22Rv1 (cell line): ENCODE data around the gene WRNIP1.

Experiments
- H3K27ac ChIP-seq: fragments of 450-650 bp; 2 replicates; pipeline ENCODE4 v1.5.1; 2017
- ZFX ChIP-seq: fragments of 450-650 bp; IDR thresholded peaks from 2 replicates; pipeline ENCODE4 v1.6.1; 2017; ENCODE audit warnings: antibody characterized with exemption, borderline replicate concordance
- TF ChIP-seq, protein P1 (sequence below): fragments of 450-650 bp; IDR thresholded peaks from 2 replicates; pipeline ENCODE4 v1.5.1; 2017; ENCODE audit warnings: mild to moderate bottlenecking

Gene WRNIP1

DNA sequence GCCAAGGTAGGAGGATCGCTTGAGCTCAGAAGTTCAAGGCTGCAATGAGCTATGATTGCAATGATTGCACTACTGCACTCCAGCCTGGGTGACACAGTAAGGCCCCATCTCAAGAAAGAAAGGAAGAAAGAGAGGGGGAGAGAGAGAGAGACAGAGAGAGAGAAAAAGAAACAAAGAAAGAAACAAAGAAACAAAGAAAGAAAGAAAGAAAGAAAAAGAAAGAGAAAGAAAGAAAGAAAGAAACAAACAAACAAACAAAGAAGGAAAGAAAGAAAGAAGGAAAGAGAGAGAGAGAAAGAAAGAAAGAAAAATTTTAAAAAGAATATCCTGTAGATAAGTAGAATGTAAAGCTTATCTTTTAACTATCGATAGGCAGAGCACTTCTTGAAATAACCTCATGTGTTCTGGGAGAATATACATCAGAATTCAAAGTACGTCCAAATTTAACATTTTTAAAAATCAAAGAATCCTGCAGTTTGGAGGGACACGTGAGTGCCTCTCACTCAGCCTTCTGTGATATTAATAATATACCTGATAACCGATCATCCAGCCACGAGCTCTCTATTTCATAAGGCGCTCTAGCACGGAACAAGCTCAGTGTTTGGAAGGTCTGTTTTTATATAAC, 39.7 kb upstream of the WRNIP1 start:
- TF ChIP-seq, protein P1, sequence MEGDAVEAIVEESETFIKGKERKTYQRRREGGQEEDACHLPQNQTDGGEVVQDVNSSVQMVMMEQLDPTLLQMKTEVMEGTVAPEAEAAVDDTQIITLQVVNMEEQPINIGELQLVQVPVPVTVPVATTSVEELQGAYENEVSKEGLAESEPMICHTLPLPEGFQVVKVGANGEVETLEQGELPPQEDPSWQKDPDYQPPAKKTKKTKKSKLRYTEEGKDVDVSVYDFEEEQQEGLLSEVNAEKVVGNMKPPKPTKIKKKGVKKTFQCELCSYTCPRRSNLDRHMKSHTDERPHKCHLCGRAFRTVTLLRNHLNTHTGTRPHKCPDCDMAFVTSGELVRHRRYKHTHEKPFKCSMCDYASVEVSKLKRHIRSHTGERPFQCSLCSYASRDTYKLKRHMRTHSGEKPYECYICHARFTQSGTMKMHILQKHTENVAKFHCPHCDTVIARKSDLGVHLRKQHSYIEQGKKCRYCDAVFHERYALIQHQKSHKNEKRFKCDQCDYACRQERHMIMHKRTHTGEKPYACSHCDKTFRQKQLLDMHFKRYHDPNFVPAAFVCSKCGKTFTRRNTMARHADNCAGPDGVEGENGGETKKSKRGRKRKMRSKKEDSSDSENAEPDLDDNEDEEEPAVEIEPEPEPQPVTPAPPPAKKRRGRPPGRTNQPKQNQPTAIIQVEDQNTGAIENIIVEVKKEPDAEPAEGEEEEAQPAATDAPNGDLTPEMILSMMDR: no peak
- TF ChIP-seq ZFX: no peak
- no peak overlapping the region for H3K27ac ChIP-seq

DNA sequence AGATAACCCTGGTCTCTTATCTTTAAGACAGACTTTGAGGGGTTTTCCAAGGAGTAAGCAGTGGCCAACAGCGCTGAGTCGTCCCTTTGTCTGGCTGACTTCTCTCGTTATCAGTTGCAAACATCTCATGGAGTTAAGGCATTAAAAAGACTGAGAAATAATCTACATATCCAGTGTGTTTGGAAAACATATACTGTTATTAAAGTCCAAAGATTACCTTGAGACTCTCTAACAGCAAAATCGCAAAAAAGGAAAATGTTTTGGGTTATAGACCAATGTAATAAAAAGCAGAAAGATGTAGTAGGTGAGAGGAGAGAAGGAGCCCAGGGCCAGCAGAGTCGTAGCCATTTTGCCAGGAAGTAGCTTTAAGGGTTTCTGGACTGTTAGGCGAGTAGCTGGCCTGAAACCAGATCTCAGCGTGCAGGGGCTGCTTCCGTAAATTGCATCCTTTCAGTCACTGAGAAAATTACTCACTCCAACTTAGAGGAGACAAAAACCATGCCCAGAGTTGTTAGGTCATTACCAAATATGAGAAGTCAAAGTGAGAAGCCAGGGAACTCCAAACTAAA, 39.1 kb upstream of the WRNIP1 start:
- no peak overlapping the region for H3K27ac ChIP-seq
- TF ChIP-seq ZFX: no peak
- TF ChIP-seq, protein P1: no peak

DNA sequence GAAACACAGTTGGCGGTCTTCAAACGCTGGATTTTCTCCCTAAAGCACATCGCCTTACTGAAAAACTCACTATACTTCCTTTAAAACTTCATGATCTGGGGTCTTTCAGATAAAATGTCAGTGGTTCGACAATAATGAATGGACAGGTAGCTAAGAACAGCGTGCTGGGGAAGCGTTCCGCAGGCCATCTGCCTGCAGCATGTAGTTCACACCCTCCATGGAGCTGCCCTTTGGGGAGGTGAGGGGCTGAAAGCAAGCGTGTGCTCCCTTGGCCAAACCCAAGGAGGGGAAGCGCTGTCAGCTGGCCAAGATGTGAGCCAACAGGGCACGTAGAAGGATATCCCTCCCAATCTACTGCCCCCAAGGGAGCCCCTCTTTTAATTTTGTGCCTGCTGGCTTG, 35.3 kb upstream of the WRNIP1 start:
- no peak overlapping the region for H3K27ac ChIP-seq
- TF ChIP-seq ZFX: no peak
- TF ChIP-seq, protein P1: no peak

DNA sequence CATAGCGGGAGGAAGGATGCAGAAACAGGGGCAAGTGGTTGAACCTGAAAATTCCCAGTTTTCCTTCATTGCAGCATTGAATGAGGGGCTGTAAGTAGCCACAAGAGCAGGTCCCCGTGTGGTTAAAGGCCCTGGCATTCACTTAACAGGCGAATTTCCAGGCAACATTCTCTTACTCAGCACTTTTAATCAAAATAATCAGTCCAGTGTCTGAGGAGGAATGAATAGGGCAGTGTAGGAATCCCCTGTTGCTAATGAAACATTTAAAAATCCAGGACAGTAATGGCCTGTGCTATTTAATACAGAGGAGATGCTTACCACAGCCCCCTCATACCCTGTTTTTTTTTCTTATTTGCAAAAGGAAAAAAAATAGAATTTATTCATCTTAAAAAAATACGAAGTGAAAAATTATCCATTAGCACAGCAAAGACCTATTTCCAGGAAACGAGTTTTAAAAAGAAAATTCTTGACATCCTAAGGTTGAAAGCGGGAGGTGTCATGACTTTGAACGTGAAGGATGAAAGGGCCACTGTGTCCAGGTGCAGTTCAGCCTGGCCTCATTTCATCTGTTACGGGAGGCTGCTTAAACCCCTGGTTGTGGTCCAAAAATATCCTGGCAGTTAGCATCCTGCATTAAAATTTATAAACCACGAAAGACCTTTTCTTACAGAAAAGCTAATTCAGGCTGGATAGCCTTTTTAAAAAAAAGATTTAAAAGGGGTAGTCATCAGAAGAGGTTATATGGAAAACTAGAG, 34.7 kb upstream of the WRNIP1 start:
- no peak overlapping the region for H3K27ac ChIP-seq
- TF ChIP-seq ZFX: no peak
- TF ChIP-seq, protein P1: no peak

DNA sequence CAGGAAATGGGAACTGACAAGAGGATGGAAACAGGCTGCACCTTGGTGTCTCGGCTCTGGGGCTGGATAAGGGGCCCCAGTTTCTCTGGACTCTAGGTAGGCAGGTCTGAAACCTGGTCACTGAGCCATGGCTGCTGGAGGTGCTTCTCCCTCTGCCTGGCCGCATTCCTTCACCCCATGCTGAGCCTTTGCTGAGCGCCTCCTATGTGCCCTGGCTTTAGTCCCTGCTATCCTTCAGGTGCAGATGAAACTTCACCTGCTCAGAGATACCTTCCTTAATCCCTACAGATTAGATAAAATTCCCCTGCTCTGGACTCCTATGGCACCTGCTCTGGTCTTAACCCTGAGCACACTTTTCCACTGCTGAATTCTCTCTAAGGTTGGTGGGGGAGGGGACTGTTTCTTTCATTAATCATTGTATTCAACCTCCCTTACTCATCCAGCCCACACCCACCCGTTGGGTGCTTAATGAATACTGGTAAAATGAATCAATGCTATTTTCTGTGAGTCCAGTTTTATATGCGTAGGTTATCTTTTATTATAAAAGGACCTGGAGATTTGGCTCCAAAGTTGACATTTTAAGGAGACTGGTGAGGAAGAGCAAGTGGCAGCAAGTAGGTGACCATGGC, 33.8 kb upstream of the WRNIP1 start:
- TF ChIP-seq, protein P1: no peak
- no peak for TF ChIP-seq ZFX
- H3K27ac ChIP-seq: no peak overlapping the region

DNA sequence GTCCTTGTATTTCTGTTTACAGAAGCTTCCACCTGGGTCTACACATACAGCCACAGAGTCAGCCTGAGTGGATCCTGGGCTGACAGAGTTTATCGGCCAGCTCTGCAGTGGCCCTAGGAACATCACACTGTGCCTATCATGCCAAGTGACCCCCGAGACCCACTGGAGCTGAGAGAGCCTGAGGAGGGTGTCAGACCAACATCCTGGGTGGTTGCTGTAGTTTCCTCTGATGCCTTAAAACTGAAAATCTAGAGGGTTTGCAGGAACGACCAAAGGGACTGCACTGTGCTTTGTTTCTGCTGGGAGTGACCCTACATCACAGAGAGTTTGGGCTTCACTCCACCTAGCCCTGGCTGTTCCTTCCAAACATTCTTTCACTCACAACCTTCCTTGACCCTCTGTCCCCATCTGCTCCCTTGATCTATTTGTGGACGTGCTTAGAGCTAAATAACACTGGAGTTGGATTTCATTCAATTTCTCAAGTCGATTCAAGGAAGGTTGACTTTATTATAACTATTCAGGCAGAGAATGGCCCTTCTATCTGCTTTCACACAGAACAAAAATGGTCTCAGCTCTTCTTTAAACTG, 32.6 kb upstream of the WRNIP1 start:
- H3K27ac ChIP-seq: no peak overlapping the region

More for the DNA sequence above, 32.6 kb upstream of the WRNIP1 start:
- TF ChIP-seq ZFX: no peak
- TF ChIP-seq, protein P1: no peak
